Erythroblast (primary cell): Measurements from ENCODE around the gene CIT.

ENCODE experiments used
- GATA1 ChIP-seq: IDR thresholded peaks from 2 replicates; pipeline ENCODE4 v1.6.1; 2011; ENCODE audit warnings: low read depth, mild to moderate bottlenecking, control low read depth, low read length, moderate library complexity
- POLR2A ChIP-seq: IDR thresholded peaks from 2 replicates; pipeline ENCODE4 v1.6.1; 2011; ENCODE audit warnings: mild to moderate bottlenecking, low read length

DNA sequence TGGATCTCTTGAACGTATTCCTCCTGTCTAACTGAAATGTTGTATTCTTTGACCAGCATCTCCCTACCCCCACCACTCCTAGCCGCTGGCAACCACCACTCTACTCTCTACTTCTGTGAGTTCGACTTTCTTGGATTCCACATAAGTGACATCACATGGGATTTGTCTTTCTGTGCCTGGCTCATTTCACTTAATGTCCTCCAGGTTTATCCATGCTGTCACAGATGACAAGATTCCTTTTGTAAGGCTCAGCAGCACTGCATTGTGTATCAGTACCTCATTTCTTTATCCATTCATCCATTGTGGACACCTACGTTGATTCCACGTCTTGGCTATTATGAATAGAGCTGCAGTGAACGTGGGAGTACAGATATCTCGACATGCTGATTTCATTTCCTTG lies 198.7 kb downstream of the CIT start:
- TF ChIP-seq GATA1 (no peak), POLR2A (no peak)
